HG03439 (cell line): ENCODE results near the gene ARRDC5.
"Not testable (repeated sequence)": the region's sequence is repeated elsewhere in the genome, so short reads cannot be mapped to it uniquely, and the experiment has no call there.

ENCODE experiments used
- ATAC-seq: cut with Tn5 transposase; IDR thresholded peaks from one replicate; pipeline ENCODE4 v1.9.1; 2021; ENCODE audit warnings: mild to moderate bottlenecking, moderate library complexity; ENCODE audit not compliant: unreplicated experiment

ARRDC5 gene

GRCh38 chr19:4902796-4903195 is at the start of gene ARRDC5:
Gene ARRDC5, minus strand, starts transcription at chr19:4902896. Its CDS starts 71 bp downstream, at chr19:4902825.
- ATAC-seq, result no peak

GRCh38 chr19:4951656-4952055 is 49.0 kb upstream of the ARRDC5 start:
- no peak for ATAC-seq

- ATAC-seq, result not testable (repeated sequence)
Measured at GRCh38 chr19:4950650-4951049, 48.0 kb upstream of the ARRDC5 start.

- ATAC-seq, result not testable (repeated sequence)
Measured at GRCh38 chr19:4941638-4942169, 39.0 kb upstream of the ARRDC5 start.

- no peak for ATAC-seq
Measured at GRCh38 chr19:4939466-4939865, 36.8 kb upstream of the ARRDC5 start.

GRCh38 chr19:4938461-4938860 is 35.8 kb upstream of the ARRDC5 start:
- not testable (repeated sequence) for ATAC-seq

- no peak for ATAC-seq
Measured at GRCh38 chr19:4937060-4937459, 34.4 kb upstream of the ARRDC5 start.

GRCh38 chr19:4935444-4935843 is 32.7 kb upstream of the ARRDC5 start:
- no peak for ATAC-seq

- ATAC-seq, result no peak
Measured at GRCh38 chr19:4933528-4933927, 30.8 kb upstream of the ARRDC5 start.

GRCh38 chr19:4932711-4933110 is 30.0 kb upstream of the ARRDC5 start:
- ATAC-seq, result no peak

- no peak for ATAC-seq
Measured at GRCh38 chr19:4930664-4931063, 28.0 kb upstream of the ARRDC5 start.

- no peak for ATAC-seq
Measured at GRCh38 chr19:4929186-4929585, 26.5 kb upstream of the ARRDC5 start.

GRCh38 chr19:4923276-4923747 is 20.6 kb upstream of the ARRDC5 start:
- no peak for ATAC-seq

- no peak for ATAC-seq
Measured at GRCh38 chr19:4922530-4923275, 20.0 kb upstream of the ARRDC5 start.

- no peak for ATAC-seq
Measured at GRCh38 chr19:4916292-4917082, 13.8 kb upstream of the ARRDC5 start.

- no peak for ATAC-seq
Measured at GRCh38 chr19:4914736-4915501, 12.2 kb upstream of the ARRDC5 start.

GRCh38 chr19:4913996-4914735 is 11.5 kb upstream of the ARRDC5 start:
- ATAC-seq, result no peak

GRCh38 chr19:4911786-4912672 is 9.3 kb upstream of the ARRDC5 start:
- no peak for ATAC-seq

- ATAC-seq, result no peak
Measured at GRCh38 chr19:4911314-4911713, 8.6 kb upstream of the ARRDC5 start.
